HCT116 (cell line): ENCODE results near the gene SLC35F3. TPM values are rescaled to one million over a fixed set of nuclear protein-coding genes. Genes with fewer than 3 reads are reported as not detected.
A peak's percentile ranks its signal among the peaks of the same experiment; 100 is the strongest.

Experiments
- ATAC-seq: fragments of 200-7000 bp; cut with Tn5 transposase; 2 replicates; pipeline ENCODE4 v1.9.1; 2020; ENCODE audit warnings: mild to moderate bottlenecking, moderate library complexity
- BruUV-seq: library from RNA; stranded (reverse); fragments of 400-500 nt; replicated peaks from 2 replicates; lab custom pipeline; 2021; lab: Mats Ljungman, UMichigan
- CTCF ChIA-PET: fragments of 300-600 bp; sonication (Branson Sonifier 250); formaldehyde crosslinking; loops from one replicate; lab custom pipeline; 2021; ENCODE audit warnings: antibody characterized with exemption; lab: Charles Lee
- POLR2A ChIA-PET: fragments of 300-600, 350-600 bp; sonication (Branson Sonifier 250); formaldehyde crosslinking; loops from one replicate; lab custom pipeline; 2021; ENCODE audit warnings: antibody characterized with exemption; lab: Charles Lee
- RAD21 ChIA-PET, 2 experiments: fragments of 300-600 bp; sonication (Branson Sonifier 250); formaldehyde crosslinking; loops; one replicate each; lab custom pipeline; 2023; ENCODE audit warnings: low total read pairs in 2 of 2; ENCODE audit not compliant: uncharacterized antibody in 2 of 2, unreplicated experiment in 2 of 2, low non-redundant PET in 1 of 2; lab: Charles Lee
- DNase-seq: peaks from one replicate; pipeline ENCODE4 v3.0.0-alpha.2; 2010; ENCODE audit warnings: low read depth, low spot score
- H2AFZ ChIP-seq: fragments of 200-600 bp; shearing (Covaris generic), sonication (generic); 2 replicates; pipeline ENCODE4 v1.6.1; 2017; ENCODE audit warnings: low read depth, mixed run types, mixed read lengths, antibody characterized with exemption, low read length; ENCODE audit not compliant: poor library complexity, severe bottlenecking
- H3K27ac ChIP-seq: 2 replicates; pipeline ENCODE4 v1.5.1; 2012; ENCODE audit warnings: low read depth, low read length
- H3K27me3 ChIP-seq: fragments of 200-600 bp; sonication (generic); 2 replicates; pipeline ENCODE4 v1.6.1; 2016; ENCODE audit warnings: mixed run types, low read length, mixed read lengths; ENCODE audit not compliant: insufficient read depth
- H3K36me3 ChIP-seq, 2 experiments: fragments of 200-500 bp in 1 of 2; fragments of 200-600 bp in 1 of 2; sonication (Bioruptor generic) in 1 of 2; sonication (generic) in 1 of 2; 2 replicates each; pipeline versions ENCODE4 v1.5.1 to v1.6.1; 2014 to 2016; ENCODE audit warnings: low read length in 2 of 2, inconsistent platforms in 1 of 2, mixed read lengths in 1 of 2, mixed run types in 1 of 2; ENCODE audit not compliant: insufficient read depth in 2 of 2, control insufficient read depth in 1 of 2
- H3K4me1 ChIP-seq, 2 experiments: fragments of 200-600 bp in 1 of 2; sonication (generic) in 1 of 2; 2 replicates each; pipeline versions ENCODE4 v1.5.1 to v1.6.1; 2012 to 2017; ENCODE audit warnings: low read length in 2 of 2, inconsistent platforms in 1 of 2, mild to moderate bottlenecking in 1 of 2, mixed read lengths in 1 of 2, mixed run types in 1 of 2, moderate library complexity in 1 of 2; ENCODE audit not compliant: insufficient read depth in 2 of 2, control insufficient read depth in 1 of 2
- H3K4me2 ChIP-seq: fragments of 200-600 bp; sonication (generic); 2 replicates; pipeline ENCODE4 v1.6.1; 2017; ENCODE audit warnings: mixed run types, low read length, mixed read lengths
- H3K4me3 ChIP-seq, 2 experiments: fragments of 200-600 bp in 1 of 2; sonication (generic) in 1 of 2; replicated peaks in 1 of 2; 2 replicates each; pipeline ENCODE4 v1.5.1; 2011 to 2016; ENCODE audit warnings: low read length in 2 of 2, control low read depth in 1 of 2, low read depth in 1 of 2, mild to moderate bottlenecking in 1 of 2, mixed read lengths in 1 of 2, mixed run types in 1 of 2
- H3K79me2 ChIP-seq: fragments of 200-600 bp; sonication (generic); 2 replicates; pipeline ENCODE4 v1.6.1; 2017; ENCODE audit warnings: mild to moderate bottlenecking, mixed run types, low read length, moderate library complexity, mixed read lengths; ENCODE audit not compliant: insufficient read depth
- H3K9ac ChIP-seq: fragments of 200-600 bp; sonication (generic); 2 replicates; pipeline ENCODE4 v1.6.1; 2016; ENCODE audit warnings: low read length, mixed read lengths
- H3K9me2 ChIP-seq: fragments of 200-600 bp; sonication (generic), shearing (Covaris generic); 2 replicates; pipeline ENCODE4 v1.6.1; 2017; ENCODE audit warnings: mixed run types, mild to moderate bottlenecking, moderate library complexity; ENCODE audit not compliant: insufficient read depth
- H3K9me3 ChIP-seq, 2 experiments: fragments of 200-500 bp in 1 of 2; fragments of 200-600 bp in 1 of 2; sonication (Bioruptor generic) in 1 of 2; sonication (generic) in 1 of 2; 2 replicates each; pipeline ENCODE4 v1.6.1; 2014 to 2017; ENCODE audit warnings: low read length in 2 of 2, mixed read lengths in 2 of 2, inconsistent platforms in 1 of 2, low read depth in 1 of 2, mild to moderate bottlenecking in 1 of 2, mixed run types in 1 of 2, moderate library complexity in 1 of 2; ENCODE audit not compliant: control insufficient read depth in 1 of 2, insufficient read depth in 1 of 2
- H4K20me1 ChIP-seq: fragments of 200-600 bp; sonication (generic), shearing (Covaris generic); 2 replicates; pipeline ENCODE4 v1.6.1; 2017; ENCODE audit warnings: mixed run types, mild to moderate bottlenecking, moderate library complexity; ENCODE audit not compliant: insufficient read depth
- CBX3 ChIP-seq: IDR thresholded peaks from 2 replicates; pipeline ENCODE4 v1.6.1; 2012; ENCODE audit warnings: low read depth
- EGR1 ChIP-seq: IDR thresholded peaks from 2 replicates; pipeline ENCODE4 v1.6.1; 2012; ENCODE audit warnings: low read depth
- ELF1 ChIP-seq: IDR thresholded peaks from 2 replicates; pipeline ENCODE4 v1.6.1; 2012; ENCODE audit warnings: low read depth, borderline replicate concordance
- EZH2phosphoT487 ChIP-seq: fragments of 200-600 bp; IDR thresholded peaks from 2 replicates; pipeline ENCODE4 v1.6.1; 2018; ENCODE audit warnings: antibody characterized with exemption, borderline replicate concordance
- JUND ChIP-seq: IDR thresholded peaks from 2 replicates; pipeline ENCODE4 v1.6.1; 2012
- POLR2AphosphoS5 ChIP-seq: IDR thresholded peaks from 2 replicates; pipeline ENCODE4 v1.6.1; 2011; ENCODE audit warnings: mild to moderate bottlenecking, low read depth, low read length, moderate library complexity
- RAD21 ChIP-seq: IDR thresholded peaks from 2 replicates; pipeline ENCODE4 v1.6.1; 2012; ENCODE audit warnings: low read depth, mild to moderate bottlenecking
- SRF ChIP-seq: IDR thresholded peaks from 2 replicates; pipeline ENCODE4 v1.6.1; 2012; ENCODE audit warnings: low read depth
- TCF7L2 ChIP-seq: IDR thresholded peaks from 2 replicates; pipeline ENCODE4 v1.7.0; 2011; ENCODE audit warnings: borderline replicate concordance, inconsistent platforms; ENCODE audit not compliant: insufficient read depth, insufficient read length; ENCODE audit errors: extremely low read depth
- intact Hi-C: fragments of 100-400 bp; cut with micrococcal nuclease; formaldehyde crosslinking; loops from 2 replicates; pipeline ENCODE4 v1.10.0; 2022
- total RNA-seq: library from RNA; stranded (reverse); gene quantifications from one replicate; pipeline ENCODE4 v1.2.1, GENCODE V29; 2021; ENCODE audit not compliant: unreplicated experiment
- TF ChIP-seq, protein P1 (sequence below): IDR thresholded peaks from 2 replicates; pipeline ENCODE4 v1.6.1; 2012
- TF ChIP-seq, protein P2 (sequence below), 3 experiments: fragments of 200-600 bp in 1 of 3; sonication (generic) in 1 of 3; IDR thresholded peaks in 2 of 3; conservative IDR thresholded peaks in 1 of 3; 2 replicates each; pipeline ENCODE4 v1.5.1; 2012 to 2017; ENCODE audit warnings: low read depth in 2 of 3, low read length in 2 of 3, antibody characterized with exemption in 1 of 3, borderline replicate concordance in 1 of 3, control low read depth in 1 of 3, mild to moderate bottlenecking in 1 of 3, mixed read lengths in 1 of 3, mixed run types in 1 of 3, moderate library complexity in 1 of 3; ENCODE audit not compliant: insufficient read depth in 1 of 3
- TF ChIP-seq, protein P3 (sequence below): IDR thresholded peaks from 2 replicates; pipeline ENCODE4 v1.6.1; 2012

Gene SLC35F3
- total RNA-seq, 1 experiment from 2014 or later, result 6.4 TPM

DNA sequence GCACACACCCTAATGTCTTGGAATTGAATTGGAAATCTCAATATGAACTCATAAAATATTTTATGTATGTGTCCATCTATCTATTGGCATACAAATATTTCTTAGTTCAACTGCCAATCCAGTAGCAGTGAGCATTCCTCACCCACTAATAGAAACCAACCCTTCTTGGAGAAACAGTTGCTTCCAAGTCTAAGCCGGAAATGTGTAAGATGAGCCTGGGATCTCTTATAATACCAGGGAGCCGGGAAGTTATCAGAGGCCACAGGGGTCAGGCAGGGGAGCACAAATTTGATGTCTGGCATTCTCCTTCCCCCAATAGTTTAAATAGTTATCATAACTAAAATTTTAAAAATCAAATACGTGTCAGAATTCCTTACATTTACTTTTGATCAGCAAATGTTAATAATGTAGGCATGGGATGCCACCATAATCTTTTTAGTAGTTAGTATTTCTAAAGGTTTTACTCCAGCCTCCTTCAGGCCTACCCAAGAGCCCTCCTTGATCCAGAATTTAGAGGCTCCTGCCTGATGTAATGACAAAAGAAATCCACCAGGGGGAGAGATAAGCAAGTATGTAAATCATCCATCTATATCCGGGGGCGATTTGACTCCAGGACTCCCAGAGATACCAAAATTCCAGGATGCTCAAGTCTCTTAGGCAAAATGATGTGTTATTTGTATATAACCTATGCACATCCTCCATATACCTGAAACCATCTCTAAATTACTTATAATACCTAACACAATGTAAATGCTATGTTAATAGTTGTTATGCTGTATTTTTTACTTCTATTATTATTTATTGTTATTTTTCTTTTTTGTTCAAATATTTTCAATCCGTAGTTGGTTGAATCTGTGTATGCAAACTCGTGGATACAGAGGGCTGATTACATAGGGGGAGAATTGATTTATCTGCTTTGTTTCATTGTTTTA lies 250.1 kb downstream of the SLC35F3 start:
- no peaks in the 10 kb centered on the region for H3K79me2 ChIP-seq
- H3K36me3 ChIP-seq, result no peaks in the 10 kb centered on the region
- H3K27ac ChIP-seq, result no peak overlapping the region
- H3K4me3 ChIP-seq, result no peak overlapping the region
- intact Hi-C loops, result loop anchor here (1.0 to 2.0 kb wide), 2 partner anchors 58 to 156 kb away; no protein-coding TSS in a partner anchor
- POLR2A ChIA-PET, result no interaction called here
- no peaks in the 10 kb centered on the region for H3K9me3 ChIP-seq
- CTCF ChIA-PET, result interaction anchor here (0.9 to 1.1 kb wide), 2 partner anchors 108 to 155 kb away, joined by 3 to 4 read pairs; no protein-coding TSS in a partner anchor
- H3K9ac ChIP-seq, result no peak overlapping the region
- H3K4me2 ChIP-seq, result no peak overlapping the region
- no peaks in the 10 kb centered on the region for H3K27me3 ChIP-seq
- no peaks in the 10 kb centered on the region for H3K4me1 ChIP-seq
- no peak for TF ChIP-seq ELF1
- TF ChIP-seq JUND, result no peak
- peak; percentile 83 for TF ChIP-seq RAD21
- TF ChIP-seq SRF, result no peak
- no peak for TF ChIP-seq TCF7L2
- TF ChIP-seq EGR1, result 0 out of 2 replicates have a peak, but pooled peaks have one; percentile 24
- TF ChIP-seq, protein P1, sequence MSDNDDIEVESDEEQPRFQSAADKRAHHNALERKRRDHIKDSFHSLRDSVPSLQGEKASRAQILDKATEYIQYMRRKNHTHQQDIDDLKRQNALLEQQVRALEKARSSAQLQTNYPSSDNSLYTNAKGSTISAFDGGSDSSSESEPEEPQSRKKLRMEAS, result no peak
- TF ChIP-seq POLR2AphosphoS5, result no peak
- TF ChIP-seq, protein P2, sequence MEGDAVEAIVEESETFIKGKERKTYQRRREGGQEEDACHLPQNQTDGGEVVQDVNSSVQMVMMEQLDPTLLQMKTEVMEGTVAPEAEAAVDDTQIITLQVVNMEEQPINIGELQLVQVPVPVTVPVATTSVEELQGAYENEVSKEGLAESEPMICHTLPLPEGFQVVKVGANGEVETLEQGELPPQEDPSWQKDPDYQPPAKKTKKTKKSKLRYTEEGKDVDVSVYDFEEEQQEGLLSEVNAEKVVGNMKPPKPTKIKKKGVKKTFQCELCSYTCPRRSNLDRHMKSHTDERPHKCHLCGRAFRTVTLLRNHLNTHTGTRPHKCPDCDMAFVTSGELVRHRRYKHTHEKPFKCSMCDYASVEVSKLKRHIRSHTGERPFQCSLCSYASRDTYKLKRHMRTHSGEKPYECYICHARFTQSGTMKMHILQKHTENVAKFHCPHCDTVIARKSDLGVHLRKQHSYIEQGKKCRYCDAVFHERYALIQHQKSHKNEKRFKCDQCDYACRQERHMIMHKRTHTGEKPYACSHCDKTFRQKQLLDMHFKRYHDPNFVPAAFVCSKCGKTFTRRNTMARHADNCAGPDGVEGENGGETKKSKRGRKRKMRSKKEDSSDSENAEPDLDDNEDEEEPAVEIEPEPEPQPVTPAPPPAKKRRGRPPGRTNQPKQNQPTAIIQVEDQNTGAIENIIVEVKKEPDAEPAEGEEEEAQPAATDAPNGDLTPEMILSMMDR (IDR thresholded peaks at IDR 0.05 in 2 of 3, conservative IDR thresholded peaks at IDR 0.05 in 1 of 3; ENCODE audit: borderline replicate concordance in 1 of 3, insufficient read depth in 1 of 3, low read depth in 2 of 3, low read length in 2 of 3), result peak; percentile 68 to 82 (median 78)
- no peak for TF ChIP-seq CBX3
- TF ChIP-seq, protein P3, sequence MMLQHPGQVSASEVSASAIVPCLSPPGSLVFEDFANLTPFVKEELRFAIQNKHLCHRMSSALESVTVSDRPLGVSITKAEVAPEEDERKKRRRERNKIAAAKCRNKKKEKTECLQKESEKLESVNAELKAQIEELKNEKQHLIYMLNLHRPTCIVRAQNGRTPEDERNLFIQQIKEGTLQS, result no peak
- TF ChIP-seq EZH2phosphoT487, result no peak
- RAD21 ChIA-PET, result no interaction called here
- H4K20me1 ChIP-seq, result no peaks in the 10 kb centered on the region
- no peaks in the 10 kb centered on the region for H3K9me2 ChIP-seq
- H2AFZ ChIP-seq, result no peak overlapping the region
- DNase-seq, result peak; percentile 70
- ATAC-seq, result peak; percentile 98
- no TSS peak for BruUV-seq
